GM21825 (cell line): ENCODE results near the gene C3orf22.

ENCODE experiments used
- ATAC-seq: cut with Tn5 transposase; IDR thresholded peaks from one replicate; pipeline ENCODE4 v1.9.1; 2021; ENCODE audit warnings: mild to moderate bottlenecking, moderate library complexity; ENCODE audit not compliant: unreplicated experiment

C3orf22 gene

GRCh38 chr3:126516152-126516935, 42.4 kb downstream of the C3orf22 start:
- ATAC-seq = no peak

- no peak for ATAC-seq
These were observed 43.5 kb downstream of the C3orf22 start for GRCh38 chr3:126515066-126515706.

- no peak for ATAC-seq
These were observed 44.6 kb downstream of the C3orf22 start for GRCh38 chr3:126514161-126514560.

GRCh38 chr3:126512916-126513650, 45.6 kb downstream of the C3orf22 start:
- no peak for ATAC-seq

DNA sequence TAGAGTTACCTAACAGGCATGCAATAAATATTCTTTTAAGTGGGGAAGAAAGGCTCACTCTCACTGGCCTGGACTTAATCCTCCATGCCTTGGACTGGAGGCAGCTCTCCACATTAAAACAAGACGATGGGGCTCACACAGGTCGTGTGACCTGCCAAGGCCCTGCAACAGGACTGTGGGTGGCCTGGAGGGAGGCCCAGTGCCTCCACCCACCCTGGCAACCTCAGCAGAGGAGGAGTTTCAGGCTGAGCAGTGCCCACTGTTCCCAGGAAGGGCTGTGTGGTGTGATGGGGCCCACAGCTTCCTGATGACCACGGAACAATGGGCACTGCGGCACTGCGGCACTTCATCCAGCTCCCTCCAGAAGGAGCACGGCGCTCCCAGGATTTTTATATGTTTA, 46.7 kb downstream of the C3orf22 start:
- ATAC-seq = no peak

GRCh38 chr3:126511291-126511690, 47.4 kb downstream of the C3orf22 start:
- no peak for ATAC-seq

DNA sequence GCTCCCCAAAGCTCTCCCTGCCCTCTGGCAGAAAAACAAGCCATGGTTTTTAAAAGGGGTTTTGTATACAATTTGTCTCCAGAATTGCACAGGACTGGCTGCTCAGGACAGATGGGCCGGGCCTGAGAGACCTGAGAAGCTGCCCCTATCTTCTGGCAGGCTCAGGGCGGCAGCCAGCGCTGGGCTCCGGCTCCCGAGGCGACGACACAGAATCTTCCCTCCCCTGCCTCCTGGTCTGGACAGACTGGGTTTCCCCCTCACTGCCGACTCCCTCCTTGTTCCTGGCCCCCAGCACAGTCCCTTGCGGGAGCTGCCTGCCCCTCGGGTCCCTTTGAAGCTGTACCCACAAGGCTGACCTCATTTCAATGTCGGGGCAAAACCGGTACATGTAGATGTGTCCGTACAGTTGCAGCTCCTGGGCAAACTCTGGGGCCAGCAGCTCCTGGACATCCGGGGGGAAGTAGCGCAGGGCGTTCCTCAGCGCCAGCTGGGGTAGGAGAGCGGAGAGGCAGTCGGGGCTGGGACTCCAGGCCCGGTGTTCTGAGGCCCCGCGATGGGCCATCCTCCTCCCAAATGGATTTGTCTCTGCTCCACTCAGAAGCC, 48.3 kb downstream of the C3orf22 start:
- ATAC-seq = no peak

DNA sequence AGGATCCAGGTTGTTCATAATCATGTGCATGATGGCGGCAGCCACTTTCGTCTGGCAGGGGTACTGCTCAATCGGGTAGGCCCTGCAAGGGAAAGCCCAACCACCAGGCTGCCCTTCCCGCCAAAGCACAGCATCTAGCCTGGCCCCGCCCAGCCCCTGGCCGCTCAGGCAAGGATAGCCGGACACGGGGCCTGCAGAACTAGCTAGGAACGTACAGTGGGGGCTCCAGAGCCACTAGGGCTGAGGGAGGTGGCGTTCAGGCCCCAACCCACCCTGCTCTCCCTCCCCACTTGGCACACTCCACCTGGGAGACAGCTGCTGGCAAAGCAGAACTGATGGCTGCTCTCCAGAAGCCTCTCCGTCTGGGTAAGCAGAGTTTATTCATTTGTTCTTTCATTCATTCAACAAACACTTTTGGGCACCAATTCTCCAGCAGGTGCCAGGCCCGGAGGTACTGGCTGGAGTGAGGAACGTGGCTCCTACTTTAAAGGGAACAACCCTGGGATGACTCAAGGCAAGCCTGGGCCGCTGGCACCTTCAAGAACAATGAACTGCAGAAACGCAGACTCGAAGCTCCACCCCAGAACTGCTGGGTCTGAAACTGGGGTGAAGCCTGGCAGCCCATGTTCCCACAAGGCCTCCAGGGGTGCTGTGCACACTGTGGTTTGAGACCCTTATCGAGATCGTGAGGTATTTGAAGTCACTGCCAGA, 49.0 kb downstream of the C3orf22 start:
- ATAC-seq = no peak

DNA sequence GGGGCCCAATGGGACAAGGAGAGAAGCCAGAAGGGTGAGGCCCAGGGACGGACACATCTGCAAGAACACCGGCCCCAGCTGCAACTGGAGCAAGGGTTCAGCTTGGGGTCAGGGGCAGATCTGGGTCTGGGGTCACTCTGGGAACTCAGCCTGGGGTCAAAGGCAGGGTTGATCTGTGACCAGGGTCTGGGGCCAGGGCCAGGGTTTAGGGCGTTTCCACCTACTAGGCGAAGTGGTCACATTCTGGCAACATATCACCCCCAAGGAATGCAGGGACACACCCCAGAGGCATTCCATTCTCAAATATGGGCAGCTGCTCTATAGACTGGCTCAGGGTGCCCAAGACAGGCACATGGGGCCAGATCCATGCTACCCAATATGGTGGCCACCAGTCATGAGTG, 50.2 kb downstream of the C3orf22 start:
- ATAC-seq = no peak

DNA sequence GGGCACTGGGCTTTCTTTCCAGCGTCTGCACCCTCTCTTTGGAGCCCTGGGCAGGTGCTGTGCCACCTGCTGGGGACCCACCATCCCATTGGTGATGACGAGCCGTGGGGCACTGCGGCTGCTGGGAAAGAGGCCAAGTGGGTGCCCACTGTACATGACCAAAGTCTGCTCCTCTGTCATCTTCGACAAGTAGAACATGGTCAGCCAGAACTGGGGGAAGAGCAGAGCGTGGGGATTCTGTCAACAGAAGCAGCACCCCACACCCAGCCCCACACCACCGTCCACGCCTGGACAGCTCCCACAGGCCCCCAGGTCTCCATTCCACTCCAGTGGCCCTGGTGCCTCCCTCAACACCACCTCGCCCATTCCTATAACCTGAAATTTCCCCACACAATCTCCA, 50.8 kb downstream of the C3orf22 start:
- ATAC-seq = no peak

GRCh38 chr3:126503701-126504100, 55.0 kb downstream of the C3orf22 start:
- no peak for ATAC-seq

- ATAC-seq = no peak
These were observed 56.1 kb downstream of the C3orf22 start for GRCh38 chr3:126502656-126503055.

DNA sequence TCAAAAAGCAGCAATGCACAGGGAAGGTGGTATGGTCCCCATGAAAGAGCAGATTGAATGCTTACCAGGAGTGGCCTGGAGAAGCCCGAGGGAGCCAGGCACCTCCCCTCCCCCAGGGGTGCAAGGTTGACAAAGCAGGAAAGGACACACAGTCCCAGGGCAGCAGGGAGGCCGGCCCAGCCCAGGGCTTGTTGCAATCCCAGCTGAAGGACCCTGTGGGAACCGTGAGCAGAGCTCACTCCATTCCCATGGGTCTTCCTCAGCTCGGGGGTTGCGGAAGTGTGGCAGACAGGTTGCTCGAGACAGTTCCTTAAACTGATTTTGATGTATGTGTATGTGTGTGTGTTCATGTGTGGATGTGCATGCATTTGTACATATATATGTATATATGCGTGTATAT, 57.0 kb downstream of the C3orf22 start:
- no peak for ATAC-seq

DNA sequence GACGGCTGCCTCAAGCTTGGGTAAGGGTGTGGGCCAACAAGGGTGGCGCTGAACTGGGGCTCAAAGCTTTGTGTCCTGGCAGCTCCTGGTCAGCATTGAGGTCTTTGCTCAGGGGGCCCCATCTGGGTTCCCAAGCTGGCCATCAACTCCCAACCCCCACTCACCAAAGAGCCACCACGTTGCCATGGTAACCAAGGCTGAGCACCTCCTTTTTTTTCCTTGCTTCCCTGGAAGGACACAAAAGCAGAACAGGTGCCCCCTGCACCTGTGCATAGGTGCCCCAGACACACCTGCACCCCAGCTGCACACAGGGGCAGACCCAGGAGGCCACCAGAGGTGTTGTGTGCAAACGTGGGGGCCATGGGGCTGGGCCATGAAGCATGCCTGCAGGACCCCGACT, 57.7 kb downstream of the C3orf22 start:
- ATAC-seq = no peak

GRCh38 chr3:126500016-126500415, 58.7 kb downstream of the C3orf22 start:
- ATAC-seq = no peak
